H1 (cell line): ENCODE measurements around the gene DCTPP1. TPM values are rescaled to one million over a fixed set of nuclear protein-coding genes. Genes with fewer than 3 reads are reported as not detected.
A peak's percentile ranks its signal among the peaks of the same experiment; 100 is the strongest.

Source experiments
- CTCF ChIA-PET: fragments of 300-600 bp; sonication (Branson Sonifier 250); formaldehyde crosslinking; loops from one replicate; lab custom pipeline; 2021; ENCODE audit not compliant: partially characterized antibody; lab: Charles Lee
- POLR2A ChIA-PET: fragments of 300-600 bp; sonication (Branson Sonifier 250); formaldehyde crosslinking; loops from one replicate; lab custom pipeline; 2021; ENCODE audit warnings: inconsistent platforms; ENCODE audit not compliant: partially characterized antibody; lab: Charles Lee
- DNase-seq, 2 experiments: peaks; one replicate each; pipeline versions ENCODE4 v3.0.0 to v3.0.0-alpha.2; 2010 to 2022; ENCODE audit warnings: low spot score in 2 of 2, low read depth in 1 of 2, mixed read lengths in 1 of 2
- FAIRE-seq: peaks from 2 replicates; lab custom pipeline; 2011; peaks lifted over from hg19 to GRCh38; lab: Jason Lieb, UNC
- H2AFZ ChIP-seq: 2 replicates; pipeline ENCODE4 v1.8.1; 2012; ENCODE audit warnings: low read length, inconsistent platforms
- H2AK5ac ChIP-seq: 2 replicates; pipeline ENCODE4 v1.6.1; 2013; ENCODE audit warnings: low read depth, low read length
- H2BK120ac ChIP-seq: replicated peaks from 2 replicates; pipeline ENCODE3; 2013; ENCODE audit warnings: low read depth, low read length, inconsistent platforms
- H2BK12ac ChIP-seq: 2 replicates; pipeline ENCODE4 v1.6.1; 2013; ENCODE audit warnings: low read depth, low read length
- H2BK15ac ChIP-seq: 2 replicates; pipeline ENCODE4 v1.6.1; 2013; ENCODE audit warnings: low read length
- H2BK20ac ChIP-seq: 2 replicates; pipeline ENCODE4 v1.6.1; 2013; ENCODE audit warnings: low read length
- H2BK5ac ChIP-seq: 2 replicates; pipeline ENCODE4 v1.6.1; 2013; ENCODE audit warnings: low read depth, low read length
- H3K14ac ChIP-seq: 2 replicates; pipeline ENCODE4 v1.6.1; 2013; ENCODE audit warnings: inconsistent platforms; ENCODE audit not compliant: insufficient read length
- H3K18ac ChIP-seq: 2 replicates; pipeline ENCODE4 v1.6.1; 2013; ENCODE audit warnings: low read length; ENCODE audit errors: extremely low read depth
- H3K23ac ChIP-seq: 2 replicates; pipeline ENCODE4 v1.6.1; 2013; ENCODE audit warnings: inconsistent platforms; ENCODE audit not compliant: insufficient read length
- H3K23me2 ChIP-seq: 2 replicates; pipeline ENCODE4 v1.6.1; 2013; ENCODE audit warnings: low read depth, low read length
- H3K27ac ChIP-seq: 2 replicates; pipeline ENCODE4 v1.6.1; 2011; ENCODE audit warnings: low read depth, low read length, inconsistent platforms
- H3K27me3 ChIP-seq, 4 experiments: replicated peaks in 1 of 4; 1 replicate in 1 of 4; 2 replicates in 3 of 4; pipeline versions ENCODE4 v1.6.1 to v1.8.1; 2011 to 2013; ENCODE audit warnings: low read length in 3 of 4, mild to moderate bottlenecking in 3 of 4, inconsistent platforms in 2 of 4, mixed read lengths in 2 of 4, moderate library complexity in 1 of 4; ENCODE audit not compliant: control insufficient read depth in 3 of 4, insufficient read depth in 3 of 4; ENCODE audit errors: extremely low read depth in 1 of 4
- H3K36me3 ChIP-seq, 4 experiments: 2 replicates each; pipeline versions ENCODE4 v1.6.1 to v1.8.1; 2011 to 2013; ENCODE audit warnings: mild to moderate bottlenecking in 4 of 4, low read length in 3 of 4, moderate library complexity in 2 of 4, control low read depth in 1 of 4, inconsistent platforms in 1 of 4; ENCODE audit not compliant: insufficient read depth in 4 of 4, control insufficient read depth in 2 of 4
- H3K4ac ChIP-seq: replicated peaks from 2 replicates; pipeline ENCODE3; 2013; ENCODE audit warnings: low read length, low read depth, mixed read lengths, inconsistent platforms; ENCODE audit not compliant: insufficient read length
- H3K4me1 ChIP-seq, 4 experiments: replicated peaks in 1 of 4; 1 replicate in 1 of 4; 2 replicates in 3 of 4; pipeline versions ENCODE4 v1.6.1 to v1.8.1; 2011 to 2013; ENCODE audit warnings: low read length in 3 of 4, inconsistent platforms in 2 of 4, mixed read lengths in 1 of 4; ENCODE audit not compliant: insufficient read depth in 4 of 4, control insufficient read depth in 3 of 4
- H3K4me2 ChIP-seq, 2 experiments: 2 replicates each; pipeline versions ENCODE4 v1.6.1 to v1.8.1; 2011 to 2013; ENCODE audit warnings: low read depth in 2 of 2, low read length in 2 of 2, control low read depth in 1 of 2, inconsistent platforms in 1 of 2, mild to moderate bottlenecking in 1 of 2; ENCODE audit not compliant: insufficient read depth in 1 of 2
- H3K4me3 ChIP-seq, 4 experiments: fragments of 200-600, 300-600 bp in 1 of 4; sonication (generic), shearing (Covaris generic), sonication (Bioruptor Twin) in 1 of 4; 2 replicates each; pipeline versions ENCODE4 v1.5.1 to v1.8.1; 2011 to 2016; ENCODE audit warnings: low read length in 4 of 4, low read depth in 3 of 4, control low read depth in 2 of 4, inconsistent platforms in 2 of 4, mild to moderate bottlenecking in 2 of 4, mixed read lengths in 1 of 4, moderate library complexity in 1 of 4; ENCODE audit not compliant: insufficient read depth in 2 of 4; ENCODE audit errors: extremely low read depth in 1 of 4
- H3K56ac ChIP-seq: replicated peaks from 2 replicates; pipeline ENCODE3; 2013; ENCODE audit warnings: low read depth, mild to moderate bottlenecking, mixed read lengths, low read length, inconsistent platforms; ENCODE audit not compliant: insufficient read length
- H3K79me1 ChIP-seq: 2 replicates; pipeline ENCODE4 v1.6.1; 2013; ENCODE audit warnings: low read depth, low read length, control low read depth
- H3K79me2 ChIP-seq, 2 experiments: 2 replicates each; pipeline versions ENCODE4 v1.6.1 to v1.8.1; 2012 to 2013; ENCODE audit warnings: low read length in 2 of 2, mild to moderate bottlenecking in 2 of 2, inconsistent platforms in 1 of 2; ENCODE audit not compliant: insufficient read depth in 2 of 2, control insufficient read depth in 1 of 2
- H3K9ac ChIP-seq, 4 experiments: replicated peaks in 1 of 4; 1 replicate in 1 of 4; 2 replicates in 3 of 4; pipeline versions ENCODE4 v1.6.1 to v1.8.1; 2011 to 2013; ENCODE audit warnings: low read depth in 3 of 4, low read length in 3 of 4, control low read depth in 2 of 4, mild to moderate bottlenecking in 2 of 4, moderate library complexity in 2 of 4, inconsistent platforms in 1 of 4; ENCODE audit errors: extremely low read depth in 1 of 4
- H3K9me3 ChIP-seq, 2 experiments: 2 replicates each; pipeline versions ENCODE4 v1.6.1 to v1.8.1; 2012 to 2013; ENCODE audit warnings: mild to moderate bottlenecking in 2 of 2, moderate library complexity in 2 of 2, control low read depth in 1 of 2, inconsistent platforms in 1 of 2, low read depth in 1 of 2, low read length in 1 of 2, mixed read lengths in 1 of 2; ENCODE audit not compliant: insufficient read depth in 2 of 2
- H4K20me1 ChIP-seq, 2 experiments: replicated peaks in 1 of 2; 2 replicates each; pipeline versions ENCODE3 to v1.8.1; 2011 to 2013; ENCODE audit warnings: inconsistent platforms in 2 of 2, low read length in 2 of 2, mild to moderate bottlenecking in 1 of 2; ENCODE audit not compliant: insufficient read depth in 2 of 2, control insufficient read depth in 1 of 2
- H4K5ac ChIP-seq: 2 replicates; pipeline ENCODE4 v1.6.1; 2013; ENCODE audit warnings: low read length, low read depth, mixed read lengths, inconsistent platforms; ENCODE audit not compliant: insufficient read length
- H4K8ac ChIP-seq: 2 replicates; pipeline ENCODE4 v1.8.0; 2013; ENCODE audit warnings: mild to moderate bottlenecking, moderate library complexity, low read length, inconsistent platforms; ENCODE audit not compliant: insufficient read depth; ENCODE audit errors: extremely low read depth
- H4K91ac ChIP-seq: replicated peaks from 2 replicates; pipeline ENCODE3; 2013; ENCODE audit warnings: low read length, mixed read lengths, inconsistent platforms; ENCODE audit not compliant: insufficient read length
- ASH2L ChIP-seq: fragments of 200-600, 300-600 bp; sonication (generic); IDR thresholded peaks from one replicate; pipeline ENCODE4 v1.7.1; 2017; ENCODE audit warnings: low read length
- POLR2A ChIP-seq, 2 experiments: IDR thresholded peaks; 1 replicate in 1 of 2; 2 replicates in 1 of 2; pipeline ENCODE4 v1.6.1; 2011; ENCODE audit warnings: low read depth in 2 of 2, low read length in 2 of 2, mild to moderate bottlenecking in 2 of 2; ENCODE audit errors: control extremely low read depth in 1 of 2
- RBBP5 ChIP-seq: IDR thresholded peaks from 2 replicates; pipeline ENCODE4 v1.7.1; 2012; ENCODE audit warnings: low read depth, mild to moderate bottlenecking, inconsistent platforms, low read length, moderate library complexity, borderline replicate concordance
- SIN3A ChIP-seq, 2 experiments: IDR thresholded peaks in 1 of 2; conservative IDR thresholded peaks in 1 of 2; 2 replicates each; pipeline ENCODE4 v1.6.1; 2011 to 2012; ENCODE audit warnings: low read length in 2 of 2, improper control_type of control experiment in 1 of 2, low read depth in 1 of 2, mild to moderate bottlenecking in 1 of 2
- SP2 ChIP-seq: IDR thresholded peaks from 2 replicates; pipeline ENCODE4 v1.6.1; 2012; ENCODE audit warnings: mild to moderate bottlenecking, low read length, inconsistent platforms
- TAF1 ChIP-seq: IDR thresholded peaks from 2 replicates; pipeline ENCODE4 v1.6.1; 2011; ENCODE audit warnings: mild to moderate bottlenecking, low read depth, low read length
- TAF7 ChIP-seq: optimal IDR thresholded peaks from 2 replicates; pipeline ENCODE3; 2011; ENCODE audit warnings: low read depth, mild to moderate bottlenecking, inconsistent platforms, low read length, moderate library complexity, borderline replicate concordance
- WGBS, 2 experiments: shearing (Covaris generic) in 1 of 2; methylation state at CpG; one replicate each; pipeline versions ENCODE4 v1.1.6 to v1.1.7; 2013 to 2015; ENCODE audit warnings: low lambda C conversion rate in 2 of 2, mixed read lengths in 2 of 2, inconsistent platforms in 1 of 2, low coverage in 1 of 2, missing lambda C conversion rate in 1 of 2; ENCODE audit not compliant: insufficient replicate concordance in 2 of 2, insufficient coverage in 1 of 2, insufficient read length in 1 of 2; ENCODE audit errors: extremely low coverage in 1 of 2, missing lambda C conversion rate in 1 of 2; 5-methylcytosine and 5-hydroxymethylcytosine counted together
- polyA plus RNA-seq, 7 experiments: library from polyadenylated mRNA; depleted of rRNA in 3 of 7; stranded (reverse) in 5 of 7; unstranded in 2 of 7; fragments of >200 nt in 5 of 7; fragments of 200-250 nt in 2 of 7; gene quantifications; 1 replicate in 5 of 7; 2 replicates in 1 of 7; 4 replicates in 1 of 7; pipeline versions ENCODE4 v1.2.1 to v1.2.3, GENCODE V29; 2011 to 2013; ENCODE audit warnings: missing spikeins in 2 of 7, mixed read lengths in 2 of 7
- total RNA-seq: library from RNA; stranded (reverse); fragmentation: NEBNext Ultra II Directional; extraction: Animal tissue kit (Norgen Biotek cat#: 25700); gene quantifications from 2 replicates; pipeline ENCODE4 v1.2.1, GENCODE V29; 2021

Gene DCTPP1
- total and polyA plus RNA-seq, 2 of the 8 experiments (the other 6 are each of a cell fraction or from before 2014, with no cell fraction given): 94.5 to 103 TPM

- peak overlapping the region; percentile 92 for H3K56ac ChIP-seq
- peaks cover 5 to 21% of the 10 kb centered on the region in 2 experiments; a peak in 2 of 4 replicates for H3K79me2 ChIP-seq
- CTCF ChIA-PET: interaction anchor here (0.6 to 2.4 kb wide), 7 partner anchors 11 to 204 kb away, joined by 3 to 20 read pairs (median 5); partner anchors contain the start of gene ZNF771
- no peaks in the 10 kb centered on the region for H3K9me3 ChIP-seq
- H4K8ac ChIP-seq: peak overlapping the region; percentile 98
- H2BK20ac ChIP-seq: no peak overlapping the region
- peak overlapping the region; percentile 11; the same call in 1 of the 2 replicates for H2AFZ ChIP-seq
- POLR2A ChIA-PET: interaction anchor here (0.5 to 12.6 kb wide), 19 partner anchors 9 to 329 kb away, joined by 3 to 151 read pairs (median 4); partner anchors contain the start of genes ALDOA, CD2BP2, DCTPP1 and MYL11
- DNase-seq: no peak
- 0 out of 2 replicates have a peak overlapping the region, but pooled peaks have one; percentile 75 for H2BK12ac ChIP-seq
- peak overlapping the region; percentile 88 for H3K27ac ChIP-seq
- peak overlapping the region; percentile 97 for H2BK5ac ChIP-seq
- H3K18ac ChIP-seq: peak overlapping the region; percentile 98
- H3K23me2 ChIP-seq: peaks cover 8% of the 10 kb centered on the region; the same call in 1 of the 2 replicates
- TF ChIP-seq ASH2L (peak; percentile 12), SIN3A (conservative IDR thresholded peaks at IDR 0.05 in 1 of 2, IDR thresholded peaks at IDR 0.05 in 1 of 2; ENCODE audit: low read depth in 1 of 2, low read length in 2 of 2) (0 out of 4 replicates have a peak, but pooled peaks of 1 of the 2 experiments have one; percentile 20), RBBP5 (no peak), TAF1 (0 out of 2 replicates have a peak, but pooled peaks have one; percentile 29), TAF7 (peak; percentile 29), SP2 (no peak), POLR2A (IDR thresholded peaks at IDR 0.05; ENCODE audit: control extremely low read depth in 1 of 2, low read depth in 2 of 2, low read length in 2 of 2) (no peak; a peak in 1 of 3 replicates)
- no peaks in the 10 kb centered on the region for H3K27me3 ChIP-seq
- H3K36me3 ChIP-seq: peaks cover 4 to 21% (median 14%) of the 10 kb centered on the region in 4 experiments; a peak in 6 of 8 replicates
- peak overlapping the region; percentile 92; the same call in 1 of the 2 replicates for H2BK15ac ChIP-seq
- peak overlapping the region; percentile 34 for H4K91ac ChIP-seq
- H3K79me1 ChIP-seq: no peaks in the 10 kb centered on the region; the same call in 1 of the 2 replicates
- H4K5ac ChIP-seq: peak overlapping the region; percentile 93
- no peak overlapping the region for H3K23ac ChIP-seq
- peak overlapping the region; percentile 89 to 98 (median 93) for H3K9ac ChIP-seq
- peak overlapping the region; percentile 72 to 98 (median 92) for H3K4me3 ChIP-seq
- FAIRE-seq: no peak
- H3K4me1 ChIP-seq: peaks cover 0 to 12% (median 7%) of the 10 kb centered on the region in 4 experiments; a peak in 6 of 7 replicates
- peak overlapping the region; percentile 21 for H3K14ac ChIP-seq
- H2AK5ac ChIP-seq: 0 out of 2 replicates have a peak overlapping the region, but pooled peaks have one; percentile 28
- H3K4me2 ChIP-seq: peak overlapping the region; percentile 75 to 93
- H2BK120ac ChIP-seq: peak overlapping the region; percentile 75
- peaks cover 12 to 17% of the 10 kb centered on the region in 2 experiments for H4K20me1 ChIP-seq
- H3K4ac ChIP-seq: peak overlapping the region; percentile 87
- WGBS, 2 experiments: 2% methylated on average over 22 of the region's 31 CpGs; no CpG with 5 or more reads in 1 of the 2 experiments
Observed at GRCh38 chr16:30394592-30395154, 35.2 kb downstream of the DCTPP1 start.
